ENCODE data around the gene GYG1.

- no peak for TF ChIP-seq ARNT (IDR thresholded peaks at IDR 0.05)
- TF ChIP-seq, protein P1, sequence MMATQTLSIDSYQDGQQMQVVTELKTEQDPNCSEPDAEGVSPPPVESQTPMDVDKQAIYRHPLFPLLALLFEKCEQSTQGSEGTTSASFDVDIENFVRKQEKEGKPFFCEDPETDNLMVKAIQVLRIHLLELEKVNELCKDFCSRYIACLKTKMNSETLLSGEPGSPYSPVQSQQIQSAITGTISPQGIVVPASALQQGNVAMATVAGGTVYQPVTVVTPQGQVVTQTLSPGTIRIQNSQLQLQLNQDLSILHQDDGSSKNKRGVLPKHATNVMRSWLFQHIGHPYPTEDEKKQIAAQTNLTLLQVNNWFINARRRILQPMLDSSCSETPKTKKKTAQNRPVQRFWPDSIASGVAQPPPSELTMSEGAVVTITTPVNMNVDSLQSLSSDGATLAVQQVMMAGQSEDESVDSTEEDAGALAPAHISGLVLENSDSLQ (IDR thresholded peaks at IDR 0.05): no peak
- TF ChIP-seq FOXM1 (IDR thresholded peaks at IDR 0.05; ENCODE audit: borderline replicate concordance): no peak
These were observed 67.3 kb downstream of the GYG1 start for GRCh38 chr3:149058602-149059001.
